MM.1S (cell line): Measurements from ENCODE around the gene TMEM95.

Experiments used
- DNase-seq: peaks from one replicate; pipeline ENCODE4 v3.0.0-alpha.2; 2015
- H2AFZ ChIP-seq: fragments of 300-600 bp; sonication (generic); 2 replicates; pipeline ENCODE4 v1.6.0; 2016; ENCODE audit warnings: antibody characterized with exemption, low read length
- H3F3A ChIP-seq: fragments of 300-600 bp; sonication (generic); 2 replicates; pipeline ENCODE4 v1.6.1; 2016; ENCODE audit warnings: mild to moderate bottlenecking, antibody characterized with exemption, low read length, moderate library complexity, mixed read lengths; ENCODE audit not compliant: insufficient read depth
- H3K27ac ChIP-seq: fragments of 300-600 bp; sonication (generic); 2 replicates; pipeline ENCODE4 v1.5.1; 2016; ENCODE audit warnings: mild to moderate bottlenecking, low read length
- H3K27me3 ChIP-seq: fragments of 300-600 bp; sonication (generic); replicated peaks from 2 replicates; pipeline ENCODE4 v1.6.0; 2016; ENCODE audit warnings: low read length; ENCODE audit not compliant: insufficient read depth
- H3K36me3 ChIP-seq: fragments of 300-600 bp; sonication (generic); replicated peaks from 2 replicates; pipeline ENCODE4 v1.6.1; 2016; ENCODE audit warnings: mild to moderate bottlenecking, low read length, mixed read lengths; ENCODE audit not compliant: insufficient read depth
- H3K4me1 ChIP-seq: fragments of 300-600 bp; sonication (generic); 2 replicates; pipeline ENCODE4 v1.6.1; 2016; ENCODE audit warnings: low read length, mixed read lengths
- H3K4me2 ChIP-seq: fragments of 300-600 bp; sonication (generic); 2 replicates; pipeline ENCODE4 v1.6.0; 2016; ENCODE audit warnings: low read depth, low read length
- H3K4me3 ChIP-seq: fragments of 300-600 bp; sonication (generic); 2 replicates; pipeline ENCODE4 v1.5.1; 2016; ENCODE audit warnings: low read length, mixed read lengths
- H3K79me2 ChIP-seq: fragments of 300-600 bp; sonication (generic); 2 replicates; pipeline ENCODE4 v1.6.1; 2016; ENCODE audit warnings: mixed run types, low read length, mixed read lengths
- H3K9ac ChIP-seq: fragments of 300-600 bp; sonication (generic); 2 replicates; pipeline ENCODE4 v1.6.1; 2016; ENCODE audit warnings: low read length, mixed read lengths
- H3K9me2 ChIP-seq: fragments of 300-600 bp; sonication (generic); replicated peaks from 2 replicates; pipeline ENCODE4 v1.6.1; 2016; ENCODE audit warnings: mild to moderate bottlenecking, low read length, mixed read lengths; ENCODE audit not compliant: insufficient read depth
- H3K9me3 ChIP-seq: fragments of 300-600 bp; sonication (generic); replicated peaks from 2 replicates; pipeline ENCODE4 v1.6.1; 2016; ENCODE audit warnings: mild to moderate bottlenecking, low read length, mixed read lengths; ENCODE audit not compliant: insufficient read depth
- H4K20me1 ChIP-seq: fragments of 300-600 bp; sonication (generic); 2 replicates; pipeline ENCODE4 v1.6.1; 2016; ENCODE audit warnings: mild to moderate bottlenecking, low read length, moderate library complexity, mixed read lengths; ENCODE audit not compliant: insufficient read depth
- EZH2 ChIP-seq: fragments of 300-600 bp; sonication (generic); optimal IDR thresholded peaks from 2 replicates; pipeline ENCODE3; 2017; ENCODE audit warnings: low read depth, mild to moderate bottlenecking, antibody characterized with exemption, low read length, mixed read lengths
- EZH2phosphoT487 ChIP-seq: fragments of 300-600 bp; sonication (generic); IDR thresholded peaks from 2 replicates; pipeline ENCODE4 v1.6.1; 2018; ENCODE audit warnings: antibody characterized with exemption, low read length
- TF ChIP-seq, protein P1 (sequence below): fragments of 300-600 bp; sonication (generic); IDR thresholded peaks from 2 replicates; pipeline ENCODE4 v1.5.1; 2016; ENCODE audit warnings: antibody characterized with exemption, low read length, mixed read lengths

The TMEM95 gene

DNA sequence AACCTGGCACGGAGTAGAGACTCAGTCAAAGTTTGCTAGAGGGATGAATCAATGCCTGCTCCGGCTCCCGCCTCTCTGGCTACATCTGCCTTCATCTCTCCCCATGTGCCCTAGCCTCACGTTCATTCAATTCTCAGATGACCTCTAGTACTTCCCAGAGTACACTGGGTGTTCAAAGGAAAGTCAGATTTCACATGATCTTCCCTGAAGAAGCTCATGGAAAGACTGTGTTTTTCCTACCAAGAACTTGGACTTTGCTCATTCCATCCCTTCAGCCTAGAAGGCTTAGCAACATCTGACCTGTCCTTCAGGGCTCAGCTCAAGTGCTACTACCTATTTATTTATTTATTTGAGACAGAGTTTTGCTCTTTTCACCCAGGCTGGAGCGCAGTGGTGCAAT lies 14.9 kb downstream of the TMEM95 start:
- TF ChIP-seq EZH2 = no peak

DNA sequence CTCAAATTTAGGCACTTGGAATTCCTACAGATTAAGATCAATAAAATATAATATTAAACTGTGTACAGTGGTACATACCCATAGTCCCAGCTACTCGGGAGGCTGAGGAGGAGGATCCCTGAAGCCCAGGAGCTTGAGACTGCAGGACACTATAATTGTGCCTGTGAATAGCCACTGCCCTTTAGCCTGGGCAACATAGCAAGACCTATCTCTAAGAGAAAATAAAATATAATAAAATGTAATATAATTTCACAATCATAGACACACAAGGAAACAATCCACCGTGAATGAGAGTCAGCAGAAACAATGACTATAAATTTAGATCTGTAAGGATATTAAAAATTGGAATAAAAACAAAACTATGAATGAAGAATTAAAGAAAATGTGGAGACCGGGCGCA lies 15.9 kb downstream of the TMEM95 start:
- Histone ChIP-seq H3K27me3 (peaks cover 36% of the 10 kb centered on the region), H3K36me3 (no peaks in the 10 kb centered on the region), H3K27ac (no peak overlapping the region), H3K4me2 (no peak overlapping the region), H3K4me1 (0 out of 2 replicates have a peak, but pooled peaks cover 3% of the 10 kb centered on the region), H4K20me1 (no peaks in the 10 kb centered on the region), H3K4me3 (no peak overlapping the region), H3K79me2 (no peaks in the 10 kb centered on the region), H3K9me2 (no peaks in the 10 kb centered on the region), H2AFZ (no peak overlapping the region), H3F3A (no peaks in the 10 kb centered on the region), H3K9me3 (no peaks in the 10 kb centered on the region), H3K9ac (no peak overlapping the region)
- TF ChIP-seq, protein P1, sequence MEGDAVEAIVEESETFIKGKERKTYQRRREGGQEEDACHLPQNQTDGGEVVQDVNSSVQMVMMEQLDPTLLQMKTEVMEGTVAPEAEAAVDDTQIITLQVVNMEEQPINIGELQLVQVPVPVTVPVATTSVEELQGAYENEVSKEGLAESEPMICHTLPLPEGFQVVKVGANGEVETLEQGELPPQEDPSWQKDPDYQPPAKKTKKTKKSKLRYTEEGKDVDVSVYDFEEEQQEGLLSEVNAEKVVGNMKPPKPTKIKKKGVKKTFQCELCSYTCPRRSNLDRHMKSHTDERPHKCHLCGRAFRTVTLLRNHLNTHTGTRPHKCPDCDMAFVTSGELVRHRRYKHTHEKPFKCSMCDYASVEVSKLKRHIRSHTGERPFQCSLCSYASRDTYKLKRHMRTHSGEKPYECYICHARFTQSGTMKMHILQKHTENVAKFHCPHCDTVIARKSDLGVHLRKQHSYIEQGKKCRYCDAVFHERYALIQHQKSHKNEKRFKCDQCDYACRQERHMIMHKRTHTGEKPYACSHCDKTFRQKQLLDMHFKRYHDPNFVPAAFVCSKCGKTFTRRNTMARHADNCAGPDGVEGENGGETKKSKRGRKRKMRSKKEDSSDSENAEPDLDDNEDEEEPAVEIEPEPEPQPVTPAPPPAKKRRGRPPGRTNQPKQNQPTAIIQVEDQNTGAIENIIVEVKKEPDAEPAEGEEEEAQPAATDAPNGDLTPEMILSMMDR = no peak
- no peak for DNase-seq

More for the DNA sequence above, 14.9 kb downstream of the TMEM95 start:
- Histone ChIP-seq H3K27me3 (peaks cover 41% of the 10 kb centered on the region), H3K79me2 (no peaks in the 10 kb centered on the region), H3K9ac (no peak overlapping the region), H2AFZ (no peak overlapping the region), H3K9me3 (no peaks in the 10 kb centered on the region), H3F3A (no peaks in the 10 kb centered on the region), H3K4me3 (no peak overlapping the region), H3K27ac (no peak overlapping the region), H3K4me1 (0 out of 2 replicates have a peak, but pooled peaks cover 3% of the 10 kb centered on the region), H4K20me1 (no peaks in the 10 kb centered on the region), H3K36me3 (no peaks in the 10 kb centered on the region), H3K9me2 (no peaks in the 10 kb centered on the region), H3K4me2 (no peak overlapping the region)
- no peak for DNase-seq

DNA sequence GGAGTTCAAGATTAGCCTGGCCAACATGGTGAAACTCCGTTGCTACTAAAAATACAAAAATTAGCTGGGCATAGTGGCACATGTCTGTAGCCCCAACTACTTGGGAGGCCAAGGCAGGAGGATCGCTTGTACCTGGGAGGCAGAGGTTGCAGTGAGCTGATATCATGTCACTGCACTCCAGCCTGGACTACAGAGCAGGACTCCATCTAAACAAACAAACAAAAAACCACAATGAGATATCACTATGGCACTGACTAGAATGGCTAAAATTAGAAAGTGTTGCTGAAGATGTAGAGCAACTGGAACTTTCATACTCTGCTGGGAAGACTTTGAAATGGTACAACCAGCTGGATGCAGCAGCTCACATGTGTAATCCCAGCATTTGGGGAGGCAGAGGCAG lies 19.4 kb downstream of the TMEM95 start:
- no peaks in the 10 kb centered on the region for H4K20me1 ChIP-seq
- H3K4me2 ChIP-seq = no peak overlapping the region
- no peak for DNase-seq
- H3F3A ChIP-seq = no peaks in the 10 kb centered on the region
- H3K27ac ChIP-seq = no peak overlapping the region
- TF ChIP-seq, protein P1 = no peak
- TF ChIP-seq EZH2 (no peak), EZH2phosphoT487 (no peak)
- H3K4me3 ChIP-seq = no peak overlapping the region
- H3K4me1 ChIP-seq = 0 out of 2 replicates have a peak, but pooled peaks cover 3% of the 10 kb centered on the region
- H3K9me2 ChIP-seq = no peaks in the 10 kb centered on the region
- no peaks in the 10 kb centered on the region for H3K9me3 ChIP-seq
- no peaks in the 10 kb centered on the region for H3K79me2 ChIP-seq
- H3K27me3 ChIP-seq = peaks cover 27% of the 10 kb centered on the region
- H3K9ac ChIP-seq = no peak overlapping the region
- H3K36me3 ChIP-seq = no peaks in the 10 kb centered on the region
- no peak overlapping the region for H2AFZ ChIP-seq

DNA sequence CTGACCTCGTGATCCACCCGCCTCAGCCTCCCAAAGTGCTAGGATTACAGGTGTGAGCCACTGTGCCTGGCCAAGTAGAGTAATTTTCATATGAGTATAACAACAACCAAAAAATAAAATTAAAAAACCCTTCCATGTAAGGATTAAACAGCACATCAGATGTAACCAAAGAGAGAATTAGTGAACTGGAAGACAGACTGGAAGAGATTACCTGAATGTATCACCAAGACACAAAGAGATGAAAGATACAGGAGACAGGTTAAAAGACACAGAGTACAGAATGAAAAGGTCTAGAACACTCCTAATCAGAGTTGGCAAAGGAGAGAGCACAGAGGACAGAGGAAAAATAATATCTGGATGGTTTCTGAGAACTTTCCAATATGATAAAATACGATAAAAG lies 24.2 kb downstream of the TMEM95 start:
- H2AFZ ChIP-seq = no peak overlapping the region
- no peaks in the 10 kb centered on the region for H3K9me2 ChIP-seq
- peaks cover 51% of the 10 kb centered on the region for H3K27me3 ChIP-seq
- H3K4me1 ChIP-seq = peaks cover 7% of the 10 kb centered on the region; the same call in 1 of the 2 replicates
- no peak overlapping the region for H3K9ac ChIP-seq
- H4K20me1 ChIP-seq = no peaks in the 10 kb centered on the region
- no peak overlapping the region for H3K4me3 ChIP-seq
- TF ChIP-seq EZH2 = no peak
- TF ChIP-seq, protein P1 = no peak
- no peak for TF ChIP-seq EZH2phosphoT487
- no peak for DNase-seq
- H3K36me3 ChIP-seq = no peaks in the 10 kb centered on the region
- no peak overlapping the region for H3K4me2 ChIP-seq
- no peaks in the 10 kb centered on the region for H3K79me2 ChIP-seq
- H3K27ac ChIP-seq = no peak overlapping the region
- no peaks in the 10 kb centered on the region for H3F3A ChIP-seq
- no peaks in the 10 kb centered on the region for H3K9me3 ChIP-seq
